ENCODE data around the gene CHAF1B.
A peak's percentile ranks its signal among the peaks of the same experiment; 100 is the strongest.
"Not testable (repeated sequence)": the region's sequence is repeated elsewhere in the genome, so short reads cannot be mapped to it uniquely, and the experiment has no call there.

CHAF1B gene

GRCh38 chr21:36385233-36386030 is at the start of gene CHAF1B:
Gene CHAF1B, plus strand, starts transcription at chr21:36385392. Its CDS starts 745 bp downstream, at chr21:36386137.
- no peaks in the 10 kb centered on the region for H4K20me1 ChIP-seq (ENCODE audit: low read depth, low read length)
- peaks cover 6% of the 10 kb centered on the region; the same call in 1 of the 2 replicates for H3K79me2 ChIP-seq (ENCODE audit: insufficient read depth, low read length)
- no peaks in the 10 kb centered on the region for H3K9me2 ChIP-seq (replicated peaks; ENCODE audit: insufficient read depth, low read length)
- no peaks in the 10 kb centered on the region for H3K9me3 ChIP-seq (ENCODE audit: insufficient read depth, low read length)
- no peaks in the 10 kb centered on the region for H3F3A ChIP-seq (ENCODE audit: insufficient read depth)
- no peak for TF ChIP-seq EZH2phosphoT487 (conservative IDR thresholded peaks at IDR 0.05; ENCODE audit: low read length)
- TF ChIP-seq CTCF (IDR thresholded peaks at IDR 0.05; ENCODE audit: insufficient read depth, low read length, poor library complexity, severe bottlenecking), result no peak
- H3K27me3 ChIP-seq (ENCODE audit: low read length), result no peaks in the 10 kb centered on the region
- H3K36me3 ChIP-seq (ENCODE audit: low read length), result no peaks in the 10 kb centered on the region
- peak within 1 kb of the TSS; percentile 94 for H3K9ac ChIP-seq (ENCODE audit: low read length)
- peak within 1 kb of the TSS; percentile 93 for H3K4me3 ChIP-seq (ENCODE audit: insufficient read depth, low read length, poor library complexity, severe bottlenecking)
- H3K27ac ChIP-seq (ENCODE audit: low read depth, low read length), result peak within 1 kb of the TSS; percentile 48
- H2AFZ ChIP-seq (ENCODE audit: low read depth, low read length, severe bottlenecking), result peak within 1 kb of the TSS; percentile 81
- H3K4me2 ChIP-seq (ENCODE audit: low read depth, low read length, poor library complexity, severe bottlenecking), result peak within 1 kb of the TSS; percentile 78

DNA sequence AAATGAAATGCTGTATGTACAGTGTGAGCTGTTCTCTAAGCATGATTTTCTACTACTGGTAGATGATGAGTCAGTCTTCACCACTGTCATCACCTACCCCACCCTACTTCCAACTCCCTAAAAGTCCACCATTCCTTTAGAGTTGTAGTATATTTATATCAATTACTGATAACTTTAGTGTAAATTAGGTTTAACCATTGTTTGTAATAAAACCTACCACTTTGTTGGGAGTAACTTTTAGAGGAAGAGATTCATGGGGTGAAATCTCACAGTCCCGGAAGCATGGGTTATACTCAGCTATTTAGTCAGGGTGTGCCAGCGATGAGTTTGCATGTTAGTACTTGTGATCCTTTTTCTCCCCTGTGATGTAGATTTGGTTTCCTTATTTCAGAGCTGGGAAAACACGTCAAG is 48.1 kb upstream of the CHAF1B start:
- Histone ChIP-seq H3K4me2 (ENCODE audit: low read depth, low read length, poor library complexity, severe bottlenecking) (no peak overlapping the region), H2AFZ (ENCODE audit: low read depth, low read length, severe bottlenecking) (no peak overlapping the region)

GRCh38 chr21:36338975-36339374 is 46.2 kb upstream of the CHAF1B start:
- Histone ChIP-seq H3K27me3 (ENCODE audit: low read length) (no peaks in the 10 kb centered on the region), H3K9me3 (ENCODE audit: insufficient read depth, low read length) (no peaks in the 10 kb centered on the region), H3K9ac (ENCODE audit: low read length) (no peak overlapping the region), H4K20me1 (ENCODE audit: low read depth, low read length) (no peaks in the 10 kb centered on the region), H3K4me2 (ENCODE audit: low read depth, low read length, poor library complexity, severe bottlenecking) (no peak overlapping the region), H3K4me3 (ENCODE audit: insufficient read depth, low read length, poor library complexity, severe bottlenecking) (no peak overlapping the region), H3K79me2 (ENCODE audit: insufficient read depth, low read length) (no peaks in the 10 kb centered on the region), H3K36me3 (ENCODE audit: low read length) (0 out of 2 replicates have a peak, but pooled peaks cover 6% of the 10 kb centered on the region), H3K27ac (ENCODE audit: low read depth, low read length) (no peak overlapping the region), H2AFZ (ENCODE audit: low read depth, low read length, severe bottlenecking) (no peak overlapping the region), H3K9me2 (replicated peaks; ENCODE audit: insufficient read depth, low read length) (no peaks in the 10 kb centered on the region), H3F3A (ENCODE audit: insufficient read depth) (no peaks in the 10 kb centered on the region)
- TF ChIP-seq EZH2phosphoT487 (conservative IDR thresholded peaks at IDR 0.05; ENCODE audit: low read length) (no peak), CTCF (IDR thresholded peaks at IDR 0.05; ENCODE audit: insufficient read depth, low read length, poor library complexity, severe bottlenecking) (no peak)

More for the DNA sequence above, 48.1 kb upstream of the CHAF1B start:
- H3F3A ChIP-seq (ENCODE audit: insufficient read depth), result no peaks in the 10 kb centered on the region
- H3K9me3 ChIP-seq (ENCODE audit: insufficient read depth, low read length), result no peaks in the 10 kb centered on the region
- no peak for TF ChIP-seq EZH2phosphoT487 (conservative IDR thresholded peaks at IDR 0.05; ENCODE audit: low read length)
- TF ChIP-seq CTCF (IDR thresholded peaks at IDR 0.05; ENCODE audit: insufficient read depth, low read length, poor library complexity, severe bottlenecking), result no peak
- H3K27ac ChIP-seq (ENCODE audit: low read depth, low read length), result no peak overlapping the region
- no peak overlapping the region for H3K4me3 ChIP-seq (ENCODE audit: insufficient read depth, low read length, poor library complexity, severe bottlenecking)
- no peaks in the 10 kb centered on the region for H3K27me3 ChIP-seq (ENCODE audit: low read length)
- peaks cover 6% of the 10 kb centered on the region; the same call in 1 of the 2 replicates for H3K79me2 ChIP-seq (ENCODE audit: insufficient read depth, low read length)
- no peaks in the 10 kb centered on the region for H4K20me1 ChIP-seq (ENCODE audit: low read depth, low read length)
- H3K36me3 ChIP-seq (ENCODE audit: low read length), result 0 out of 2 replicates have a peak, but pooled peaks cover 6% of the 10 kb centered on the region
- H3K9ac ChIP-seq (ENCODE audit: low read length), result no peak overlapping the region
- no peaks in the 10 kb centered on the region for H3K9me2 ChIP-seq (replicated peaks; ENCODE audit: insufficient read depth, low read length)

- H4K20me1 ChIP-seq (ENCODE audit: low read depth, low read length); H3K9me2 ChIP-seq (replicated peaks; ENCODE audit: insufficient read depth, low read length); H3K4me3 ChIP-seq (ENCODE audit: insufficient read depth, low read length, poor library complexity, severe bottlenecking); H2AFZ ChIP-seq (ENCODE audit: low read depth, low read length, severe bottlenecking); H3K9ac ChIP-seq (ENCODE audit: low read length); H3K9me3 ChIP-seq (ENCODE audit: insufficient read depth, low read length); H3K27ac ChIP-seq (ENCODE audit: low read depth, low read length); H3K79me2 ChIP-seq (ENCODE audit: insufficient read depth, low read length); H3K36me3 ChIP-seq (ENCODE audit: low read length); H3F3A ChIP-seq (ENCODE audit: insufficient read depth); H3K4me2 ChIP-seq (ENCODE audit: low read depth, low read length, poor library complexity, severe bottlenecking); H3K27me3 ChIP-seq (ENCODE audit: low read length): not testable (repeated sequence)
Measured at GRCh38 chr21:36342581-36342980, 42.6 kb upstream of the CHAF1B start.
